IPS DF 6.9 (cell line): Measurements from ENCODE around the gene ZNF423.

Experiments used
- DNase-seq: peaks from one replicate; pipeline ENCODE4 v3.0.0-alpha.2; 2013; ENCODE audit warnings: low read depth, low spot score
- H3K27ac ChIP-seq: one replicate; pipeline ENCODE4 v1.5.1; 2013; ENCODE audit warnings: low read length, control low read depth
- H3K27me3 ChIP-seq: 2 replicates; pipeline ENCODE4 v1.6.1; 2013; ENCODE audit warnings: mild to moderate bottlenecking, low read length; ENCODE audit not compliant: control insufficient read depth, insufficient read depth
- H3K36me3 ChIP-seq: 2 replicates; pipeline ENCODE4 v1.6.1; 2013; ENCODE audit warnings: low read length; ENCODE audit not compliant: control insufficient read depth, insufficient read depth
- H3K4me1 ChIP-seq: 2 replicates; pipeline ENCODE4 v1.6.1; 2013; ENCODE audit warnings: low read length; ENCODE audit not compliant: control insufficient read depth, insufficient read depth
- H3K4me3 ChIP-seq: 2 replicates; pipeline ENCODE4 v1.5.1; 2013; ENCODE audit warnings: mild to moderate bottlenecking, low read length
- H3K9me3 ChIP-seq: 2 replicates; pipeline ENCODE4 v1.6.1; 2013; ENCODE audit warnings: low read length, inconsistent platforms; ENCODE audit not compliant: control insufficient read depth, insufficient read depth
- WGBS: extraction: QIAGEN DNeasy Blood & Tissue Kit; methylation state at CpG from one replicate; pipeline ENCODE4 v1.1.7; 2013; ENCODE audit warnings: mixed read lengths, missing lambda C conversion rate; ENCODE audit not compliant: insufficient read length, insufficient coverage; 5-methylcytosine and 5-hydroxymethylcytosine counted together

ZNF423 gene

DNA sequence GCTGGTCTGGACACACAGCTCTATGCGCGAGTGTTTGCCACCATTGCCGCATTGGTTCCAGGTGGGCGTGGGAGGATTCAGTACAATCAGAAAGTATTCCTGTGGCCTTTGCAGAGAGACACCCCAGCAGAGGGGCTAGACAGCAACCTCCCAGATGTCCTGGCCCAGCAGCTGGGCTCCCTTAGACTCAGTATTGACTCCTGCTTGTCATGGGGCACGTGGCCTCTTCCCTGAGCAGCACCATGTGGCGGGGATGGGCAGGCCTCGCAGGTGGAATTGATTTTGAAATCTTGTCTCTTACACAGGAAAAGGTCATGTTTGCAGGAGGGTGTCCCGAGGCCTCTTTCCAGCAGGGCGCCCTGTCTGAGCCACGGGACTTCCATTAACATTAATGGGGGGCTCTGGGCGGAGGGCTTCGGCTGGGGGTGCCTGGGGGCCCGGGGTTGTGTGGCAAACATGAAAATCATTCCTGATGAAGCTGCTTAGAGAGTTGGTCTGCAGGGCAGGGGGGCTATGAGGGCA, 385.9 kb downstream of the ZNF423 start:
- no CpG with 5 or more reads among the region's 13 CpGs for WGBS

DNA sequence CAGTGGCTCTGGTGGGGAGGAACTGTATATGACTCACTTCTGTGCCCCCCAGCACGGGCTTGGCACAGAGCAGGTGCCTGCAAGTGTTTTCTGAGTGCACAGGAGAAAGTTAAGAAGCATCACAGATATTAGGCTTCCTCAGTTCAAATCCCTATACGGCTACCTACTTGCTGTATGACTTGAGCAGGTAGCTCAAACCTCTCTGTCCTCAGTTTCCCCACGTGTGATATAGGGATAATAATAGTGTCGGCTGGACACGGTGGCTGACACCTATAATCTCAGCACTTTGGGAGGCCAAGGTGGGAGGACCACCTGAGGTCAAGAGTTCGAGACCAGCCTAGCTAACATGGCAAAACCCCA, 386.6 kb downstream of the ZNF423 start:
- Histone ChIP-seq H3K27me3 (no peaks in the 10 kb centered on the region), H3K4me1 (no peaks in the 10 kb centered on the region; the same call in none of the 2 replicates), H3K4me3 (no peak overlapping the region), H3K27ac (no peak overlapping the region), H3K36me3 (no peaks in the 10 kb centered on the region), H3K9me3 (no peaks in the 10 kb centered on the region)
- WGBS = no CpG with 5 or more reads among the region's 6 CpGs
- no peak for DNase-seq

More for the DNA sequence above, 385.9 kb downstream of the ZNF423 start:
- H3K4me1 ChIP-seq = no peaks in the 10 kb centered on the region; the same call in 1 of the 2 replicates
- H3K27ac ChIP-seq = no peak overlapping the region
- no peaks in the 10 kb centered on the region for H3K36me3 ChIP-seq
- H3K4me3 ChIP-seq = no peak overlapping the region
- no peak for DNase-seq
- no peaks in the 10 kb centered on the region for H3K9me3 ChIP-seq
- no peaks in the 10 kb centered on the region for H3K27me3 ChIP-seq

DNA sequence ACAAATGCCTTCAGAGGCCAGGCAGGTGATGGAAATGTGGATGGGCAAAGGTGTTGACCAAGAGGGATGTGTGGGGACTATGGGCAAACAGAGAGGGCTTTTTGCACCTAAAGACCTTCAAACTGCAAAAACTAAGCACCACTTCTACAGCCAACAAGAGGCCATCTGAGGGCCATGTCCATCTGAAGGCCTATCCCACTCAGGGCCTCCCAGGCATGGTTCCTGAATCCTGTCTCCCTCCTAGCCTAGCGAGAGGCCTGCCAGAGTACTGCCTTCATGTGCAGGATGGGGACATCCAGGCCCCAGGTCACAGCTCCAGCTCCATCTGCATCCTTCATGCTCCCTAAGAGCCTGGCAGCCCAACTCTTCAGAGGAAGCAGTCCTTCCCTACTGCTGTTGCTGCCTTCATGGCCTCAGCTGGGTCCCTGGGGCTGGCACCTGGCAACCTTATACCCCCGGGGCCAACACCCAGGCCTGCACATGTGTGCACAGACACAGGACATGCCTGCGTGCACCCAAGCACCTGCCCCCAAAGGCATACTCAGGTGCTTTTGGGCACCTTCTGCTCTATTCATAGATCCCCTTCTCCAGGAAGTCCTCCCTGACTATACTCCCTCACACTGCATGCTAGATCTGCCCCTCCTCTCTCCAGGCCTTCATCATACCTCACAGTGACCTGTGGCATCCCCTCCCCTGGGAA, 387.2 kb downstream of the ZNF423 start:
- Histone ChIP-seq H3K9me3 (no peaks in the 10 kb centered on the region), H3K4me1 (no peaks in the 10 kb centered on the region; the same call in none of the 2 replicates), H3K4me3 (no peak overlapping the region), H3K27ac (no peak overlapping the region), H3K27me3 (no peaks in the 10 kb centered on the region), H3K36me3 (no peaks in the 10 kb centered on the region)
- WGBS = no CpG with 5 or more reads among the region's 3 CpGs
- DNase-seq = no peak

DNA sequence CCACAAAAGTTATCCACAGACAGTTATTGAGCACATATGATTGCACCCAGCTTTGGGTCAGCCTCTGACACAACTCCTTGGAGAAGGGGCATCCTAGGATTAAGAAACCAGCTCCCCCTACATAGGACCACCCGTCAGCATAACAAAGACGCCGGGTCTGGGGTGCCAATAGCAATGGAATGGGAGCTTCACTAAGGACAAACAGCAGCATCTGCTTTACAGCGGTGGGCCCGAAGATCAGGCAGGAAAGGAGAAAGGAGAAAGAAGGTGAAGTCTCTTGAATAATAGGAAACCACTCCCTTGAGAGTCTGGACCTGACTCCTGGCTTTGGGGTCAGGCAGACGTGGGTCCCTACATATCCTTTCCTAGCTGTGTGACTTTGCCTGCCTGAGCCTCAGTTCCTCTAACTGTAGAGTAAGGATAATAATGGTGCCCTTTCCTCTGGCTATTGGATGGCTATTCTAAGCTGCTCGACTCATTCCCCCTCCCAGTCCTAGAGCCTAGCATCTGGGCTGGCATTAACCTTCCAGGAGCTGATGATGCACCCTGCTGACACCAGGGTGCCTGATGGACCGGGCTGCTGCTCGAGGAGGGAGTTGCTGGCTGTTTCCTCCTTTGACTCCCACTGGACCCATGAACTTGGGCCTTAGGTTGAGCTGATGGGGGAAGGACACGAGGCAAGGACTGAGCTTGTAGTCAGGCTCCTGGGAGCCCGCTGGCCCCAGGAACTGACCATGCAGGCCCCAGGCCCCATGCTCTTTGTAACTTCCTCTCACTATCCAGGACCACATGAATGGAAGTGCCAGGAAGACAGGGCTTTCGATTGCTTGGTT, 388.2 kb downstream of the ZNF423 start:
- Histone ChIP-seq H3K9me3 (no peaks in the 10 kb centered on the region), H3K4me1 (no peaks in the 10 kb centered on the region; the same call in none of the 2 replicates), H3K27ac (no peak overlapping the region), H3K27me3 (no peaks in the 10 kb centered on the region), H3K36me3 (no peaks in the 10 kb centered on the region), H3K4me3 (no peak overlapping the region)
- WGBS = no CpG with 5 or more reads among the region's 12 CpGs
- no peak for DNase-seq

DNA sequence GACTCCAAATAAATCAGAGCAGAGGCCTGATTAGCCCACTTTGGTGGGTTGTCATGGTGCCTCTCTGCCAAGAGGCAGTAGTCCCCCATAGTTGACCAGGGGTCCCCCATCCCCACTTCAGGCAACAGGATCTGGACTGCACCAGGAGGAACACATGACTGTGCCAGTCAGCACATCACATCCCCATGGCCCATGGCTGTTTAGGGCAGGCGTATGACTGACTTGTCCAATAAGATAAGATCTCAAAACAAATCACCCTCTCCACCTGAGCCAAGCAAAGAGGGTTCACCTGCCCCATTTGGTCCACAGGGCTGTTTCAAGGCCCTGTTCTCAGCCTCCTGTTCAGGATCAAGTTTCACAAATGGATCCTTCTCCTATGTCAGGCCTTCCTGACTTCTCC, 389.0 kb downstream of the ZNF423 start:
- Histone ChIP-seq H3K9me3 (no peaks in the 10 kb centered on the region), H3K4me1 (no peaks in the 10 kb centered on the region; the same call in none of the 2 replicates), H3K27ac (no peak overlapping the region), H3K36me3 (no peaks in the 10 kb centered on the region), H3K27me3 (no peaks in the 10 kb centered on the region), H3K4me3 (no peak overlapping the region)
- WGBS = no CpG with 5 or more reads among the region's 1 CpG
- no peak for DNase-seq

DNA sequence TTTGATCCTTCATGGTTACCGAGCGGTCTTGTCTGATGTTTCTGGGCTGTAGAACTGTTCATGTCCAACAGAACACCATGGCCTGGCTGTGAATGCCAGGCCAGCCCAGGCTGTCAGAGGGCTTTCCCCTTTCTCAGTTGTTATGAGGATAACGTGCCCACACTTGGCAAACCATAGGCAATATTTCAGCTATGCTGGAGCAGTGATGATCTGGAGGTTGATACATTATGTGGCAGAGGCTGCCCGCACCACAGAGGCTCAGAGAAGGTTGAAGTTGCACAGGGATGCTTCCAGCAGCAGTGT, 389.4 kb downstream of the ZNF423 start:
- no peak overlapping the region for H3K27ac ChIP-seq
- H3K4me3 ChIP-seq = no peak overlapping the region
- no peaks in the 10 kb centered on the region for H3K27me3 ChIP-seq
- H3K9me3 ChIP-seq = no peaks in the 10 kb centered on the region
- no CpG with 5 or more reads among the region's 4 CpGs for WGBS
- H3K4me1 ChIP-seq = no peaks in the 10 kb centered on the region; the same call in none of the 2 replicates
- H3K36me3 ChIP-seq = no peaks in the 10 kb centered on the region
- no peak for DNase-seq

DNA sequence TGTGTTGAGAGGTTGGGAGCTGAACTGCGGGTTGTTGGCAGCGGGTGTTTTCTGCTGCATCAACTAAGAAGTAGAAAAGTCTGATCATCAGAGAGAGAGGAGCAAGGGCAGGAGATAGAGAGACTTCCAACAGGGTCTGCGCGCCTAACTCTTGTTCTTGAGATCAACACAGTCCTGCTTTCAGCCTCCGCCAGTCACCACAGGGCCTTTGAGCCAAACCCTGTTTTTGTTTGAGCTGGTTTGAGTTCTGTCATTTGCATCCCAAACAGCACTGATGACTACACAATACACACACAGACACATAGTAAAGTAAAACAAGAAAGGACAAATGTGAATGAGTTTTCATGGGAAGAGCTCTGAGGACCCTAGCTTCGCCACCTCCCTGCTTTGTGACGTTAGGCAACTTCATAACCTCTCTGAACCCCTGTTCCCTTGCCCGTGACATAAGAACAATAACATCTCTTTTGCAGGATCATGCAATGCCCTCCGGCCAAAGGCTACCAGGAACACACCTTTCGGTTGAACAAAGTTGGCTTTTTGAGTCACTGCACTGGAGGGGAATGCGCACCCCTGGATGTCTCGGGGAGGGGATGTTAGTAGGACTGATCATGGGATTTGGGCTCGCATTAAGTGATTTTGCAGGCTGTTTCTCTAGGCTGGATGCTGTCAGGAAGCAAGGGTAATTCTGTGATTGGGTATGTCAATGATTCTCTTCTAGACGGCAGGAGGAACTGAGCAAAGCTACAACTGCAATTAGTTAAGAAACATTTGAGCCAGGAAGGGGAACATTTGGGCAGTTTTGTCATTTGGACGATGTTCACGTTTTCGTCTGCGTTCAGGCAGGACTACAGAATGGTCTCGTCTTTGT, 390.0 kb downstream of the ZNF423 start:
- no CpG with 5 or more reads among the region's 19 CpGs for WGBS
- H3K9me3 ChIP-seq = no peaks in the 10 kb centered on the region
- no peak overlapping the region for H3K4me3 ChIP-seq
- DNase-seq = no peak
- H3K27me3 ChIP-seq = no peaks in the 10 kb centered on the region
- no peak overlapping the region for H3K27ac ChIP-seq
- no peaks in the 10 kb centered on the region for H3K36me3 ChIP-seq
- H3K4me1 ChIP-seq = no peaks in the 10 kb centered on the region; the same call in none of the 2 replicates

DNA sequence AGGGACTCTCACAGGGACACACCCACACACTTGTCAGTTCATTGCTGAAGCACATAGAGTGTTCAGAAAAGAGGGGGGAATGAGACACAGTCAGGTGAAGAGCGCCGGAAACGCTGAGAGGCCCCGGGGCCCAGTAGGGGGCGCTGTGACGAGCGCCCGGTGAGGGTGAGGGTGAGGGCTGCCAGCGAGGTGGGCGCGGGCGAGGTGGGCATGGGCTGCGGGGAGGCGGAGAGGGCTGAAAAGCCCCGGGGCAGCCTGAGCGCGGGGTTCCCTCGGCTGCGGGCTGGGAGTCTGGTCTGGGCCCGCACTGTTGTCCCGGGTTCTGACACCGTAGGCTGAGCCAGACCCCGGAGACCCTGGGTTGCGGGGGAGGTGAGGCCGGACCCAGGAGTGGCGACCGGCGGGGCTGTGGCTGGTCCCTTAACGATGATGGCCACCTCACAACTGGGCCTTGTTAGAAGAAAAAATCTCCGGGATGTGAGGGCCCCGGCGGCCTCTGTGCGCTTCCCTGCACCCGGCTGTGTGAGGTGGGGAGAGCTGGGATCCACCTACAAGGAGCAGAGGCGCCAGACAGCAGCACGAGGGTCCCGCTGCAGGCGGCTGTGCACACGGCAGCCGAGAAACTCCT, 390.9 kb downstream of the ZNF423 start:
- WGBS = no CpG with 5 or more reads among the region's 40 CpGs
- Histone ChIP-seq H3K27me3 (no peaks in the 10 kb centered on the region), H3K4me1 (no peaks in the 10 kb centered on the region; the same call in none of the 2 replicates), H3K36me3 (no peaks in the 10 kb centered on the region), H3K4me3 (peak overlapping the region; percentile 43; the same call in 1 of the 2 replicates), H3K27ac (no peak overlapping the region), H3K9me3 (no peaks in the 10 kb centered on the region)
- no peak for DNase-seq

DNA sequence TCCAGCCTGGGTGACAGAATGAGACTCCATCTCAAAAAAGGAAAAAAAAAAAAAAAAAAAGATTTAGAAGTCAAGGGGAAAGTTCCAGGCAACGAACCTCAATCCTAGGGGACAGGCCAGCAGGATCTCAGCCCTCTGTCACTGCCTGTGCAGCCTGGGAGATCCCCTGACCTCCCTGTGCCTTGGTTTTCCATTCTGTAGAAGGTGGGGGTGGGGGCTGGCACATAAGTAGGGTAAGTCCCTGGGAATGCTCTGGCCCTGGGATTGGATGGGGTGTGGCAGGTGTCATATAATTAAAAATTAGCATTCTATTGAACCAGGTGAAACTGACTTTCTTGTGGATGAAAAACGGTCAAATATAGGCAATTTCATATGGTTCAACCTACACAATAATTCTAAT, 391.8 kb downstream of the ZNF423 start:
- H3K9me3 ChIP-seq = no peaks in the 10 kb centered on the region
- no peak overlapping the region for H3K27ac ChIP-seq
- WGBS = no CpG with 5 or more reads among the region's 2 CpGs
- no peaks in the 10 kb centered on the region; the same call in none of the 2 replicates for H3K4me1 ChIP-seq
- DNase-seq = no peak
- no peaks in the 10 kb centered on the region for H3K36me3 ChIP-seq
- no peak overlapping the region for H3K4me3 ChIP-seq
- H3K27me3 ChIP-seq = no peaks in the 10 kb centered on the region

DNA sequence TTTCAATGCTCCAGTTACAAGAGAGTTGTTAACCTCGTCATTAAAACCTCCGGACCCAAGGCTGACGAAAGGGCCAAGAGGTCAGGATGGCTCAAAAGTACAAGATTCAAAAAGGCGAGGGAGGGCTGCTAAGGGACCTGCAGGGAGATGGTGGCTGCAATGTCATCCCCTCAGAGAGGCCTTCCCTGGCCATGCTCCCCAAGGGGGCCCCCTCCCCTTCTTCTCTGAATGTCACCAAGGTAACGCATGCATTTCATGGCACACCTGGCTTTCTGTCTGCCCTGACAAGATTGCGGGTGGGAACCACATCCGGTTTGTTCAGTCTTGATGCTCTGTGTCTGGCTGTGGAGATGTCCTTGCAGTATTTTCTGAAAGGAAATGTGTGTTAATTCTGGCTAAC, 392.4 kb downstream of the ZNF423 start:
- no peaks in the 10 kb centered on the region; the same call in 1 of the 2 replicates for H3K4me1 ChIP-seq
- H3K4me3 ChIP-seq = no peak overlapping the region
- no peak for DNase-seq
- no CpG with 5 or more reads among the region's 7 CpGs for WGBS
- no peak overlapping the region for H3K27ac ChIP-seq
- no peaks in the 10 kb centered on the region for H3K36me3 ChIP-seq
- no peaks in the 10 kb centered on the region for H3K9me3 ChIP-seq
- no peaks in the 10 kb centered on the region for H3K27me3 ChIP-seq
